Activated T-cell treated with anti-CD3 and anti-CD28 coated beads, Interleukin-2, amount 50 U/mL, for 72 hours (primary cell): ENCODE data around the gene FAR2. TPM values are rescaled to one million over a fixed set of nuclear protein-coding genes. Genes with fewer than 3 reads are reported as not detected.

Experiments used
- ATAC-seq, 2 donors: fragments of 150-1000 bp; cut with Tn5 transposase; replicated peaks in 1 of 2; 2 replicates each; pipeline ENCODE4 v1.10.0; 2021; ENCODE audit warnings: moderate library complexity in 2 of 2, mild to moderate bottlenecking in 1 of 2
- DNase-seq, 2 donors: peaks; one replicate each; pipeline ENCODE4 v3.0.0; 2021 to 2022; ENCODE audit warnings: mixed read lengths in 1 of 2
- H3K27ac Mint-ChIP-seq: one replicate; pipeline ENCODE4 v1.8.0; 2022; ENCODE audit warnings: mild to moderate bottlenecking, moderate library complexity, mixed read lengths
- H3K27me3 Mint-ChIP-seq: one replicate; pipeline ENCODE4 v1.8.0; 2022; ENCODE audit warnings: low read depth, mixed read lengths
- H3K36me3 Mint-ChIP-seq, 2 donors: one replicate each; pipeline ENCODE4 v1.8.0; 2022; ENCODE audit warnings: mixed read lengths in 2 of 2, mild to moderate bottlenecking in 1 of 2; ENCODE audit not compliant: insufficient read depth in 2 of 2
- H3K4me1 Mint-ChIP-seq: one replicate; pipeline ENCODE4 v1.8.0; 2022; ENCODE audit warnings: low read depth, mixed read lengths
- H3K4me3 Mint-ChIP-seq, 2 donors: one replicate each; pipeline ENCODE4 v1.8.0; 2022; ENCODE audit warnings: mild to moderate bottlenecking in 2 of 2, mixed read lengths in 2 of 2, moderate library complexity in 2 of 2
- H3K9me3 Mint-ChIP-seq, 2 donors: one replicate each; pipeline ENCODE4 v1.8.0; 2022; ENCODE audit warnings: mixed read lengths in 2 of 2
- total RNA-seq, 2 donors: library from RNA; stranded (reverse); gene quantifications; one replicate each; pipeline ENCODE4 v1.2.3, GENCODE V29; 2022

Gene FAR2
- total RNA-seq, 2 donors from 2014 or later, result 2.3 to 2.5 TPM

GRCh38 chr12:29145372-29146170 lies 3.5 kb upstream of the FAR2 start:
- Mint-ChIP-seq H3K4me1 (peaks cover 13% of the 10 kb centered on the region), H3K27me3 (peaks cover 24% of the 10 kb centered on the region), H3K4me3 (no peak overlapping the region), H3K27ac (no peak overlapping the region), H3K9me3 (no peaks in the 10 kb centered on the region), H3K36me3 (peaks cover 0 to 2% of the 10 kb centered on the region in 2 donors)
- DNase-seq (no peak), ATAC-seq (no peak)

GRCh38 chr12:29146196-29146595 lies 2.9 kb upstream of the FAR2 start:
- Mint-ChIP-seq H3K36me3 (no peaks in the 10 kb centered on the region), H3K4me3 (no peak overlapping the region), H3K27ac (no peak overlapping the region), H3K27me3 (peaks cover 24% of the 10 kb centered on the region), H3K9me3 (no peaks in the 10 kb centered on the region), H3K4me1 (peaks cover 13% of the 10 kb centered on the region)
- DNase-seq, result no peak
- ATAC-seq, result no peak

GRCh38 chr12:29147731-29148595 lies 1.1 kb upstream of the FAR2 start:
- no peaks in the 10 kb centered on the region for H3K36me3 Mint-ChIP-seq
- H3K4me1 Mint-ChIP-seq, result peaks cover 13% of the 10 kb centered on the region
- peak overlapping the region; percentile 74 for H3K27ac Mint-ChIP-seq
- no peaks in the 10 kb centered on the region for H3K9me3 Mint-ChIP-seq
- H3K27me3 Mint-ChIP-seq, result peaks cover 24% of the 10 kb centered on the region
- DNase-seq (no peak), ATAC-seq (no peak)
- H3K4me3 Mint-ChIP-seq, result peak overlapping the region; percentile 89 to 95

- peaks cover 24% of the 10 kb centered on the region for H3K27me3 Mint-ChIP-seq
- peak; percentile 28 to 42 for ATAC-seq
- H3K4me3 Mint-ChIP-seq, result peak overlapping the region; percentile 89 to 95
Observed at GRCh38 chr12:29148596-29148910, 525 bp upstream of the FAR2 start.

GRCh38 chr12:29149691-29150281 lies 708 bp downstream of the FAR2 start:
- peak; percentile 1 to 5 for DNase-seq
- ATAC-seq, result no peak
- Mint-ChIP-seq H3K4me1 (peaks cover 18% of the 10 kb centered on the region), H3K9me3 (no peaks in the 10 kb centered on the region), H3K27me3 (peaks cover 24% of the 10 kb centered on the region), H3K4me3 (peak overlapping the region; percentile 89 to 95), H3K36me3 (no peaks in the 10 kb centered on the region), H3K27ac (no peak overlapping the region)

More at GRCh38 chr12:29148596-29148910, 525 bp upstream of the FAR2 start:
- H3K4me1 Mint-ChIP-seq, result peaks cover 18% of the 10 kb centered on the region
- H3K9me3 Mint-ChIP-seq, result no peaks in the 10 kb centered on the region
- H3K27ac Mint-ChIP-seq, result peak overlapping the region; percentile 74
- H3K36me3 Mint-ChIP-seq, result no peaks in the 10 kb centered on the region
- DNase-seq, result peak; percentile 8 to 11

GRCh38 chr12:29150462-29150861 lies 1.4 kb downstream of the FAR2 start:
- H3K4me1 Mint-ChIP-seq, result peaks cover 18% of the 10 kb centered on the region
- H3K27me3 Mint-ChIP-seq, result peaks cover 24% of the 10 kb centered on the region
- no peak overlapping the region for H3K27ac Mint-ChIP-seq
- H3K4me3 Mint-ChIP-seq, result peak overlapping the region; percentile 29 to 40
- no peak for DNase-seq
- H3K9me3 Mint-ChIP-seq, result no peaks in the 10 kb centered on the region
- ATAC-seq, result no peak
- no peaks in the 10 kb centered on the region for H3K36me3 Mint-ChIP-seq

- ATAC-seq (no peak), DNase-seq (no peak)
- Mint-ChIP-seq H3K27ac (no peak overlapping the region), H3K27me3 (peaks cover 24% of the 10 kb centered on the region), H3K36me3 (no peaks in the 10 kb centered on the region), H3K4me1 (peaks cover 18% of the 10 kb centered on the region), H3K9me3 (no peaks in the 10 kb centered on the region), H3K4me3 (no peak overlapping the region)
Observed at GRCh38 chr12:29152223-29152868, 3.3 kb downstream of the FAR2 start.

- ATAC-seq (no peak), DNase-seq (no peak)
- H3K27me3 Mint-ChIP-seq, result peaks cover 16% of the 10 kb centered on the region
- H3K36me3 Mint-ChIP-seq, result no peaks in the 10 kb centered on the region
- peaks cover 17% of the 10 kb centered on the region for H3K4me1 Mint-ChIP-seq
- no peaks in the 10 kb centered on the region for H3K9me3 Mint-ChIP-seq
- no peak overlapping the region for H3K4me3 Mint-ChIP-seq
- H3K27ac Mint-ChIP-seq, result no peak overlapping the region
Observed at GRCh38 chr12:29152981-29153630, 4.0 kb downstream of the FAR2 start.

GRCh38 chr12:29155079-29155478 lies 6.0 kb downstream of the FAR2 start:
- peaks cover 15% of the 10 kb centered on the region for H3K4me1 Mint-ChIP-seq
- H3K4me3 Mint-ChIP-seq, result no peak overlapping the region
- peaks cover 3% of the 10 kb centered on the region for H3K27me3 Mint-ChIP-seq
- no peaks in the 10 kb centered on the region for H3K36me3 Mint-ChIP-seq
- H3K27ac Mint-ChIP-seq, result no peak overlapping the region
- ATAC-seq (peak in 1 of 2 donors; percentile 21), DNase-seq (no peak)
- H3K9me3 Mint-ChIP-seq, result peaks cover 2% of the 10 kb centered on the region in 2 donors

- peaks cover 21% of the 10 kb centered on the region for H3K4me1 Mint-ChIP-seq
- ATAC-seq (no peak), DNase-seq (no peak)
- H3K9me3 Mint-ChIP-seq, result peaks cover 2% of the 10 kb centered on the region in 2 donors
- H3K27me3 Mint-ChIP-seq, result no peaks in the 10 kb centered on the region
- no peak overlapping the region for H3K27ac Mint-ChIP-seq
- no peak overlapping the region for H3K4me3 Mint-ChIP-seq
- H3K36me3 Mint-ChIP-seq, result no peaks in the 10 kb centered on the region
Observed at GRCh38 chr12:29157486-29157946, 8.4 kb downstream of the FAR2 start.

- Mint-ChIP-seq H3K27ac (no peak overlapping the region), H3K9me3 (peaks cover 2% of the 10 kb centered on the region in 2 donors), H3K36me3 (no peaks in the 10 kb centered on the region), H3K27me3 (no peaks in the 10 kb centered on the region), H3K4me1 (peaks cover 18% of the 10 kb centered on the region), H3K4me3 (no peak overlapping the region)
- DNase-seq (no peak), ATAC-seq (no peak)
Observed at GRCh38 chr12:29158115-29158763, 9.2 kb downstream of the FAR2 start.

- no peak overlapping the region for H3K27ac Mint-ChIP-seq
- no peak for ATAC-seq
- H3K9me3 Mint-ChIP-seq, result peaks cover 2% of the 10 kb centered on the region in 2 donors
- no peaks in the 10 kb centered on the region for H3K27me3 Mint-ChIP-seq
- no peak overlapping the region for H3K4me3 Mint-ChIP-seq
- H3K4me1 Mint-ChIP-seq, result peaks cover 16% of the 10 kb centered on the region
- H3K36me3 Mint-ChIP-seq, result no peaks in the 10 kb centered on the region
- no peak for DNase-seq
Observed at GRCh38 chr12:29159661-29160060, 10.6 kb downstream of the FAR2 start.
